Measurements from ENCODE around the gene FDX1. TPM values are rescaled to one million over a fixed set of nuclear protein-coding genes. Genes with fewer than 3 reads are reported as not detected.

Gene FDX1
- polyA plus RNA-seq, 3 donors: 17.0 to 19.0 (median 17.3) TPM

- DNase-seq: no peak
These were observed 24.9 kb downstream of the FDX1 start for GRCh38 chr11:110454609-110455008.

GRCh38 chr11:110455718-110456117 is 26.0 kb downstream of the FDX1 start:
- DNase-seq: no peak

GRCh38 chr11:110463153-110463552 is 33.4 kb downstream of the FDX1 start:
- peak; percentile 23 for DNase-seq

GRCh38 chr11:110465231-110465630 is 35.5 kb downstream of the FDX1 start:
- DNase-seq: no peak

GRCh38 chr11:110467556-110467955 is 37.8 kb downstream of the FDX1 start:
- DNase-seq: no peak

- no peak for DNase-seq
These were observed 38.4 kb downstream of the FDX1 start for GRCh38 chr11:110468121-110468520.

- DNase-seq: no peak
These were observed 39.4 kb downstream of the FDX1 start for GRCh38 chr11:110469127-110469526.

- no peak for DNase-seq
These were observed 41.0 kb downstream of the FDX1 start for GRCh38 chr11:110470716-110471115.

- no peak for DNase-seq
These were observed 41.6 kb downstream of the FDX1 start for GRCh38 chr11:110471371-110471770.

GRCh38 chr11:110472858-110473257 is 43.1 kb downstream of the FDX1 start:
- no peak for DNase-seq

GRCh38 chr11:110473706-110474105 is 44.0 kb downstream of the FDX1 start:
- no peak for DNase-seq

GRCh38 chr11:110474578-110474977 is 44.8 kb downstream of the FDX1 start:
- DNase-seq: no peak

GRCh38 chr11:110475671-110476070 is 45.9 kb downstream of the FDX1 start:
- DNase-seq: no peak

- no peak for DNase-seq
These were observed 48.7 kb downstream of the FDX1 start for GRCh38 chr11:110478410-110478809.

GRCh38 chr11:110479108-110480101 is 49.7 kb downstream of the FDX1 start:
- no peak for DNase-seq

GRCh38 chr11:110481523-110481922 is 51.8 kb downstream of the FDX1 start:
- DNase-seq: no peak

- DNase-seq: no peak
These were observed 56.4 kb downstream of the FDX1 start for GRCh38 chr11:110486156-110486555.

- no peak for DNase-seq
These were observed 58.7 kb downstream of the FDX1 start for GRCh38 chr11:110488446-110488845.

GRCh38 chr11:110490886-110491285 is 61.1 kb downstream of the FDX1 start:
- no peak for DNase-seq

GRCh38 chr11:110491577-110492320 is 62.0 kb downstream of the FDX1 start:
- peak; percentile 40 for DNase-seq

- DNase-seq: no peak
These were observed 62.6 kb downstream of the FDX1 start for GRCh38 chr11:110492321-110492685.

GRCh38 chr11:110493346-110493745 is 63.6 kb downstream of the FDX1 start:
- DNase-seq: no peak
